ENCODE data around the gene RHEB.

GRCh38 chr7:151483711-151483983 is 36.0 kb downstream of the RHEB start:
- TF ChIP-seq, protein P1, sequence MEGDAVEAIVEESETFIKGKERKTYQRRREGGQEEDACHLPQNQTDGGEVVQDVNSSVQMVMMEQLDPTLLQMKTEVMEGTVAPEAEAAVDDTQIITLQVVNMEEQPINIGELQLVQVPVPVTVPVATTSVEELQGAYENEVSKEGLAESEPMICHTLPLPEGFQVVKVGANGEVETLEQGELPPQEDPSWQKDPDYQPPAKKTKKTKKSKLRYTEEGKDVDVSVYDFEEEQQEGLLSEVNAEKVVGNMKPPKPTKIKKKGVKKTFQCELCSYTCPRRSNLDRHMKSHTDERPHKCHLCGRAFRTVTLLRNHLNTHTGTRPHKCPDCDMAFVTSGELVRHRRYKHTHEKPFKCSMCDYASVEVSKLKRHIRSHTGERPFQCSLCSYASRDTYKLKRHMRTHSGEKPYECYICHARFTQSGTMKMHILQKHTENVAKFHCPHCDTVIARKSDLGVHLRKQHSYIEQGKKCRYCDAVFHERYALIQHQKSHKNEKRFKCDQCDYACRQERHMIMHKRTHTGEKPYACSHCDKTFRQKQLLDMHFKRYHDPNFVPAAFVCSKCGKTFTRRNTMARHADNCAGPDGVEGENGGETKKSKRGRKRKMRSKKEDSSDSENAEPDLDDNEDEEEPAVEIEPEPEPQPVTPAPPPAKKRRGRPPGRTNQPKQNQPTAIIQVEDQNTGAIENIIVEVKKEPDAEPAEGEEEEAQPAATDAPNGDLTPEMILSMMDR (IDR thresholded peaks at IDR 0.05), result no peak
- TF ChIP-seq ZFX (IDR thresholded peaks at IDR 0.05; ENCODE audit: borderline replicate concordance), result no peak
